Ishikawa (cell line): Measurements from ENCODE around the gene PIEZO1.

Experiments used
- CEBPB ChIP-seq: IDR thresholded peaks from 2 replicates; pipeline ENCODE4 v1.6.1; 2012
- CREB1 ChIP-seq: IDR thresholded peaks from 2 replicates; pipeline ENCODE4 v1.6.1; 2012; ENCODE audit warnings: low read depth
- EGR1 ChIP-seq: IDR thresholded peaks from 2 replicates; pipeline ENCODE4 v1.6.1; 2012
- EP300 ChIP-seq: IDR thresholded peaks from 2 replicates; pipeline ENCODE4 v1.6.1; 2012; ENCODE audit warnings: borderline replicate concordance
- FOXM1 ChIP-seq: IDR thresholded peaks from 2 replicates; pipeline ENCODE4 v1.6.1; 2012; ENCODE audit warnings: low read depth, borderline replicate concordance
- MAX ChIP-seq: IDR thresholded peaks from 2 replicates; pipeline ENCODE4 v1.6.1; 2012
- NFIC ChIP-seq: IDR thresholded peaks from 2 replicates; pipeline ENCODE4 v1.6.1; 2012
- RAD21 ChIP-seq: IDR thresholded peaks from 2 replicates; pipeline ENCODE4 v1.6.1; 2012; ENCODE audit warnings: low read depth
- REST ChIP-seq: IDR thresholded peaks from 2 replicates; pipeline ENCODE4 v1.6.1; 2012; ENCODE audit warnings: low read depth, mild to moderate bottlenecking
- TAF1 ChIP-seq: IDR thresholded peaks from 2 replicates; pipeline ENCODE4 v1.6.1; 2012; ENCODE audit warnings: low read depth, mild to moderate bottlenecking
- TCF12 ChIP-seq: IDR thresholded peaks from 2 replicates; pipeline ENCODE4 v1.6.1; 2012; ENCODE audit warnings: low read depth
- TEAD4 ChIP-seq: IDR thresholded peaks from 2 replicates; pipeline ENCODE4 v1.6.1; 2012
- USF1 ChIP-seq: IDR thresholded peaks from 2 replicates; pipeline ENCODE4 v1.6.1; 2012
- YY1 ChIP-seq: IDR thresholded peaks from 2 replicates; pipeline ENCODE4 v1.6.1; 2012; ENCODE audit warnings: low read depth
- ZBTB7A ChIP-seq: IDR thresholded peaks from 2 replicates; pipeline ENCODE4 v1.6.1; 2012; ENCODE audit warnings: low read depth

Gene PIEZO1

GRCh38 chr16:88697831-88698615 is 87.0 kb downstream of the PIEZO1 start:
- no peak for TF ChIP-seq TEAD4
- TF ChIP-seq RAD21 = peak; percentile 36; the same call in 1 of the 2 replicates
- TF ChIP-seq REST = no peak

GRCh38 chr16:88697116-88697830 is 87.7 kb downstream of the PIEZO1 start:
- TF ChIP-seq RAD21 (no peak), CREB1 (no peak), TAF1 (no peak), REST (no peak), TCF12 (no peak), FOXM1 (no peak), EGR1 (no peak), TEAD4 (no peak)

GRCh38 chr16:88696441-88696840 is 88.6 kb downstream of the PIEZO1 start:
- TF ChIP-seq MAX (no peak), FOXM1 (no peak), ZBTB7A (no peak), CEBPB (no peak), CREB1 (no peak), TAF1 (no peak), YY1 (no peak), EP300 (no peak), REST (no peak), NFIC (no peak), USF1 (no peak), EGR1 (no peak), TCF12 (no peak), TEAD4 (no peak), RAD21 (no peak)

GRCh38 chr16:88695753-88696152 is 89.3 kb downstream of the PIEZO1 start:
- no peak for TF ChIP-seq ZBTB7A

- TF ChIP-seq USF1 (no peak), RAD21 (no peak), NFIC (no peak), ZBTB7A (no peak), EP300 (no peak), YY1 (no peak), TAF1 (no peak), MAX (no peak), EGR1 (no peak), CEBPB (no peak), TEAD4 (no peak), CREB1 (no peak), REST (no peak), FOXM1 (no peak)
Measured at GRCh38 chr16:88695218-88695617, 89.8 kb downstream of the PIEZO1 start.
